Activated T-helper 9 cell treated with anti-CD3 and anti-CD28 coated beads, Interleukin-2, amount 50 U/mL, for 16 hours (primary cell): Measurements from ENCODE around the gene CDK5.
A peak's percentile ranks its signal among the peaks of the same experiment; 100 is the strongest.
"Not testable (repeated sequence)": the region's sequence is repeated elsewhere in the genome, so short reads cannot be mapped to it uniquely, and the experiment has no call there.

Source experiments
- DNase-seq: peaks from one replicate; pipeline ENCODE4 v3.0.0-alpha.2; 2020; ENCODE audit warnings: low read depth

CDK5 gene

DNA sequence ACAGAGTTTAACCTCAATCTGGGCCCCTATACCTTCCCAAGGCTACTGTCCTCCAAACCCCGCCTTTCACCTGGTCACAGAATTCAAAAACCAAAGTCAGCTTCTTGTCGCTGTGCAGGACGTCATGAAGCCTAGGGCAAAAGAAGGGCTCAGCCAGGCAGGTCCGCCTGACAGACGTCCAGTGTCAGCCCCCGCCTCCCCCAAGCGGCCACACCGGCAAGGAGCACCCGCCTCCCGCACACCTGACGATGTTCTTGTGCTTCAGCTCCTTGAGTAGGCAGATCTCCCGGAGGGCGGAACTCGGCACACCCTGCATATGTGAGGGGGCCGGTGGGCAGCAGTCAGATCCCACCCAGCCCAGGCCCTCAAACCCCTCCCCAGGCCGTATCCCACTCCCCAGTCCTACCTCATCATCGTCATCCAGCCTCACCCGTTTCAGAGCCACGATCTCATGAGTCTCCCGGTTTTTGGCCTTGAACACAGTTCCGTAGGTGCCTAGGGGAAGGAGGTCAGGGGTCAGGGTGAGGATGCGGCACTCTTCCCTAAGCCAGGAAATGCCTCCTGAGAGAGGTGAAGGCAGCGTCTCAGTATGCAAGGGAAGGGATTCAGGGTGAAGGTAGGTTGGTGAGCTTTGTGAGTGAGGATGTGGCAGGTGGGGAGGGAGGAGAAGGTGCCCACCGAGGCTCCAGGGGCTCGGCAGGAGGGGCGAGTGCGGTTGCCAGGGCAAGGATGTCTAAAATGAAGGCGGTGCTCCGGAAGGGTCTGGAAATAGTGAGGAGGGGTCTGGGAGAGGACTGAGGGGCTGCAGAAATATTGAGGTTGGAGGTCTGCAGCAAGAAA lies 811 bp downstream of the CDK5 start:
- DNase-seq, result no peak

- no peak for DNase-seq
Measured at GRCh38 chr7:151056283-151056665, 1.4 kb downstream of the CDK5 start.

DNA sequence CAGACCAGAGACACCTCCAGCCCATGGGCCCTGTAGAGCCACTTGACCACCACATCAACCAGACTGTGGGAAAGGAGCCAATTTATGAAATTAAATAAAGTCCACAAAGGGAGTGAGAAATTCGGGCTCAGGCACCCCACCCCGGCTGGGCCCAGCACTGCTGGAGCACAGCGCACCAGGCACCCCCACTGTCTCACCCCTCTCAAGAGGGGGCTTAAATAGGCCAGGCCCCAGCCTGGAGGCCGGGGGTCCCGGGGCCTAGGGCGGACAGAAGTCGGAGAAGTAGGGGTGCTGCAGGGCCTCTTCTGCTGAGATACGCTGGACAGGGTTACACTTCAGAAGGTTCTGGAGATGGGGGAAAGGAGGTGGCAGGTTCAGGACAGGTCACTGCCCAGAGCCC lies 3.9 kb downstream of the CDK5 start:
- no peak for DNase-seq

GRCh38 chr7:151053096-151053495 lies 4.6 kb downstream of the CDK5 start:
- no peak for DNase-seq

GRCh38 chr7:151051108-151051507 lies 6.6 kb downstream of the CDK5 start:
- peak; percentile 30 for DNase-seq

DNA sequence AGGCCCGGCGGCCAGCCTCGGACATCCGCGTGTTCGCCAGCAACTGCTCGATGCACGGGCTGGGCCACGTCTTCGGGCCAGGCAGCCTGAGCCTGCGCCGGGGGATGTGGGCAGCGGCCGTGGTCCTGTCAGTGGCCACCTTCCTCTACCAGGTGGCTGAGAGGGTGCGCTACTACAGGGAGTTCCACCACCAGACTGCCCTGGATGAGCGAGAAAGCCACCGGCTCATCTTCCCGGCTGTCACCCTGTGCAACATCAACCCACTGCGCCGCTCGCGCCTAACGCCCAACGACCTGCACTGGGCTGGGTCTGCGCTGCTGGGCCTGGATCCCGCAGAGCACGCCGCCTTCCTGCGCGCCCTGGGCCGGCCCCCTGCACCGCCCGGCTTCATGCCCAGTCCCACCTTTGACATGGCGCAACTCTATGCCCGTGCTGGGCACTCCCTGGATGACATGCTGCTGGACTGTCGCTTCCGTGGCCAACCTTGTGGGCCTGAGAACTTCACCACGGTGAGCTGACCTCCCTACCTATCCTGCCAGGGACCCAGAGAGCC lies 8.7 kb downstream of the CDK5 start:
- DNase-seq, result no peak

GRCh38 chr7:151047976-151048815 lies 9.5 kb downstream of the CDK5 start, which contains the start of gene ASIC3:
Gene ASIC3, plus strand, starts transcription at chr7:151048531. Its CDS starts 355 bp downstream, at chr7:151048886.
- DNase-seq, result no peak

- no peak for DNase-seq
Measured at GRCh38 chr7:151046603-151047573, 10.8 kb downstream of the CDK5 start.

- DNase-seq, result no peak
Measured at GRCh38 chr7:151045967-151046366, 11.7 kb downstream of the CDK5 start.

- DNase-seq, result no peak
Measured at GRCh38 chr7:151045262-151045661, 12.4 kb downstream of the CDK5 start.

DNA sequence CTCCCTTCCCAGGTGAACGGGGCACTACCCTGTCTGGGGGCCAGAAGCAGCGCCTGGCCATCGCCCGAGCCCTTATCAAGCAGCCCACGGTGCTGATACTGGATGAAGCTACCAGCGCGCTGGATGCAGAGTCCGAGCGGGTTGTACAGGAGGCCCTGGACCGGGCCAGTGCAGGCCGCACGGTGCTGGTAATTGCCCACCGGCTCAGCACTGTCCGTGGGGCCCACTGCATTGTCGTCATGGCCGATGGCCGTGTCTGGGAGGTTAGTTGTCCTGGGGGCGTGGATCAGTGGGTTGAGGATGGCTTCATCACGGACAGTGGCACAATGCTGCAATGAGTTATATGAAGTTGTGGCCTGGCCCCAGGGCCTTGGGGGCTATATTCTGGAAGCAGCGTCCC lies 13.7 kb downstream of the CDK5 start:
- no peak for DNase-seq

DNA sequence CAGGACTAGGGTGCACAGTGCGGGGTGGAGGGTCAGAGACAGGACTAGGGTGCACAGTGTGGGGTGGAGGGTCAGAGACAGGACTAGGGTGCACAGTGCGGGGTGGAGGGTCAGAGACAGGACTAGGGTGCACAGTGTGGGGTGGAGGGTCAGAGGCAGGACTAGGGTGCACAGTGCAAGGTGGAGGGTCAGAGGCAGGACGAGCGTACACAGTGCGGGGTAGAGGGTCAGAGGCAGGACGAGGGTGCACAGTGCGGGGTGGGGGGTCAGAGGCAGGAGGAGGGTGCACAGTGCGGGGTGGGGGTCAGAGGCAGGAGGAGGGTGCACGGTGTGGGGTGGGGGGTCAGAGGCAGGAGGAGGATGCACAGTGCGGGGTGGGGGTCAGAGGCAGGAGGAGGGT lies 14.2 kb downstream of the CDK5 start:
- not testable (repeated sequence) for DNase-seq

DNA sequence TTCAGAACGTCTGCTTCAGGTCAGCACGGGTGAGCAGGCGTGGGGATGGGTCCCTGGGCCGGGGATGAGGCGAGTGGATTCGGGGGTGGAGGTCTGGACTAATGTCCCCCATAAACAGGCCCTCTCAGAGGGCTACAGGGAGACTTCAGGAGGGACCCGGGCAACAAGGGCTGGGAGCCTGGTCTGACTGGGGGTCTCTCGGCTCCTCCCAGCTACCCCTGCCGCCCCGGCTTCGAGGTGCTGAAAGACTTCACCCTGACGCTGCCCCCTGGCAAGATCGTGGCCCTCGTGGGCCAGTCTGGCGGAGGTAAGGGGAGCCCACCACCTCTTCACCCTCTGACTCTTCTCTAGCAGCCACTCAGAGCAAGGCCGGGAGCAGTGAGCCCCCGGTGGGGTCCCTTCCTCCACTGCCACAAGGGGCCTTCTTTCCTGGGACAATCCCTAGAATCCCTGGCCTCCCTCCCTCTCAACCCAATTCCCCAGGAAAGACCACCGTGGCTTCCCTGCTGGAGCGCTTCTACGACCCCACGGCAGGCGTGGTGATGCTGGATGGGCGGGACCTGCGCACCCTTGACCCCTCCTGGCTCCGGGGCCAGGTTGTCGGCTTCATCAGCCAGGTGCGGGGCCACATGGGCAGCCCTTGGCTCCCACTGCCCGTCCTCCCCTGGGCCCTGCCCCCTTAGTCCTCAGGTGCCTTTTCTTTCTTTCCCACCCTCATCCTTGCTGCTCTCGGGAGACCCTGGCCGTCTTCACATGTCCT lies 16.9 kb downstream of the CDK5 start:
- DNase-seq, result no peak

- no peak for DNase-seq
Measured at GRCh38 chr7:151039850-151040548, 17.7 kb downstream of the CDK5 start.

GRCh38 chr7:151038951-151039849 lies 18.5 kb downstream of the CDK5 start:
- peak; percentile 52 for DNase-seq

DNA sequence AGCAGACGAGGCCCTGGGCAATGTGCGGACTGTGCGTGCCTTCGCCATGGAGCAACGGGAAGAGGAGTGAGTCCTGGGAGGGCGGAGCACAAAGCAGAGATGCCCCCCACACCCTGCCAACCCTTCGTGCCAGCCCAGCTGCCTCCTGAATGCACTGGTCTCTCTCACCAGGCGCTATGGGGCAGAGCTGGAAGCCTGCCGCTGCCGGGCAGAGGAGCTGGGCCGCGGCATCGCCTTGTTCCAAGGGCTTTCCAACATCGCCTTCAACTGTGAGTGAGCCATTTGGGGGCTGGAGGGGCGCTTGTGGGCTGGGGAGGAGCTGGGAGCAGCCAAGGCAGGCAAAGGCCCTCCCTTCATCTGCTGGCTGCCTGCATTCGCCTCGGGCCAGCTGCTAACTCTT lies 21.8 kb downstream of the CDK5 start:
- no peak for DNase-seq

DNA sequence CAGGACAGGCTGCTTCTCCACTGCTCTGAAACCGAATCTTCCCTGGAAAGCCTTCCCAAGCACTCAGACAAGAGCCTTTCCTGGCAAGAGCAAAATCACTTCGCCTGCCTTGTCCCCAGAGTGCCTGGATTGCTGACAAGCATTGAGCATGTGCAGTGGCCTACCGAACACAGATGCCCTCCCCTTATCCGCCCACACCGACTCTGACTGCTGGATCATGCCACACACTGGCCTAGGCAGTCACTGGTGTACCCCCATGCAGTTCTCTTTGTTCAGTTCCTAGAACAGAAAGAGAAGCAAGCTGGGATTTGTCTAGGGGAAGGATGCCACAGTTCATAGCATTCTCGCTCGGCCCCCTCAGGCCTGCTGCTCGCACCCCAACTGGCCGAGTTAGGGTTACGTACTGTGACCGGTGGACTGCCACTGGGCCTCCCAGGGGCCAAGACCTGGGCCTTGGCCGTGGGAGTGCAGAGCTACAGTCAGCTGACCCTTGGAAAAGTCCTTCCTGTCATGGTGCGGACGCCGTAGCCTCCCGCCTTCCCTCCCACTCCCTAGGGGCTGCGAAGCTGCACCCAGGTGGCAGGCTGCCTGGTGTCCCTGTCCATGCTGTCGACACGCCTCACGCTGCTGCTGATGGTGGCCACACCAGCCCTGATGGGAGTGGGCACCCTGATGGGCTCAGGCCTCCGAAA lies 22.5 kb downstream of the CDK5 start:
- no peak for DNase-seq

GRCh38 chr7:151034312-151035025 lies 23.2 kb downstream of the CDK5 start:
- DNase-seq, result no peak
